Transverse colon (tissue), 4 donors: ENCODE measurements around the gene KRT1. TPM values are rescaled to one million over a fixed set of nuclear protein-coding genes. Genes with fewer than 3 reads are reported as not detected.

ENCODE experiments used
- DNase-seq: peaks from one replicate; pipeline ENCODE4 v3.0.0-alpha.2; 2019
- H3K27ac ChIP-seq, 4 donors: fragments of 200-600 bp; sonication (generic); 2 replicates each; pipeline ENCODE4 v1.5.1; 2016 to 2018; ENCODE audit warnings: inconsistent platforms in 4 of 4
- H3K27me3 ChIP-seq: fragments of 200-600 bp; sonication (generic); 2 replicates; pipeline ENCODE4 v1.5.1; 2017; ENCODE audit warnings: inconsistent platforms
- H3K36me3 ChIP-seq, 4 donors: fragments of 200-600 bp; sonication (generic); 2 replicates each; pipeline ENCODE4 v1.5.1; 2017 to 2019; ENCODE audit warnings: inconsistent platforms in 4 of 4
- H3K4me1 ChIP-seq, 4 donors: fragments of 200-600 bp; sonication (generic); 2 replicates each; pipeline ENCODE4 v1.5.1; 2017 to 2020; ENCODE audit warnings: inconsistent platforms in 4 of 4
- H3K4me3 ChIP-seq, 4 donors: fragments of 200-600 bp; sonication (generic); 1 replicate in 1 of 4; 2 replicates in 3 of 4; pipeline versions ENCODE4 v1.5.1 to v1.6.1; 2017 to 2019; ENCODE audit warnings: inconsistent platforms in 4 of 4
- H3K9me3 ChIP-seq, 2 donors: fragments of 200-600 bp; sonication (generic); 2 replicates each; pipeline ENCODE4 v1.5.1; 2017 to 2019; ENCODE audit warnings: inconsistent platforms in 2 of 2
- EP300 ChIP-seq: sonication (generic); formaldehyde crosslinking; IDR thresholded peaks from one replicate; pipeline ENCODE4 v1.6.1; 2017; ENCODE audit warnings: antibody characterized with exemption, low read depth
- POLR2A ChIP-seq: fragments of 450-650 bp; IDR thresholded peaks from one replicate; pipeline ENCODE4 v1.6.1; 2016; ENCODE audit warnings: antibody characterized with exemption, mild to moderate bottlenecking, moderate library complexity
- POLR2AphosphoS5 ChIP-seq, 3 donors: sonication (generic); formaldehyde crosslinking; IDR thresholded peaks; one replicate each; pipeline ENCODE4 v1.6.1; 2016; ENCODE audit warnings: antibody characterized with exemption in 3 of 3
- WGBS, 2 donors: methylation state at CpG; one replicate each; pipeline ENCODE4 v1.1.5; 2018; ENCODE audit warnings: low coverage in 1 of 2; 5-methylcytosine and 5-hydroxymethylcytosine counted together
- in situ Hi-C, 4 donors: fragments of 200-750 bp; cut with MboI; loops; one replicate each; pipeline versions ENCODE4 v1.15.0 to v1.15.1; 2017; ENCODE audit warnings: low sequenced_read_pairs in 3 of 4, low pct_ligation_motif_present in 1 of 4, low pct_unique_long_range_greater_than_20kb in 1 of 4
- intact Hi-C: fragments of 100-400 bp; cut with DNase I; formaldehyde crosslinking; loops from one replicate; pipeline ENCODE4 v1.15.1; 2023; ENCODE audit warnings: low total_unique reads
- total RNA-seq, 4 donors: library from RNA; depleted of rRNA; stranded (reverse); fragments of >200 nt; gene quantifications; one replicate each; pipeline ENCODE4 v1.1.0, GENCODE V29; 2016
- TF ChIP-seq, protein P1 (sequence below), 5 experiments: fragments of 200-600 bp in 3 of 5; fragments of 450-650 bp in 2 of 5; sonication (generic) in 3 of 5; IDR thresholded peaks; 1 replicate in 2 of 5; 2 replicates in 3 of 5; pipeline ENCODE4 v1.5.1; 2016 to 2017; ENCODE audit warnings: antibody characterized with exemption in 5 of 5, inconsistent platforms in 3 of 5, mild to moderate bottlenecking in 2 of 5, moderate library complexity in 1 of 5

The KRT1 gene
- total RNA-seq, 4 donors from 2014 or later, result not detected

DNA sequence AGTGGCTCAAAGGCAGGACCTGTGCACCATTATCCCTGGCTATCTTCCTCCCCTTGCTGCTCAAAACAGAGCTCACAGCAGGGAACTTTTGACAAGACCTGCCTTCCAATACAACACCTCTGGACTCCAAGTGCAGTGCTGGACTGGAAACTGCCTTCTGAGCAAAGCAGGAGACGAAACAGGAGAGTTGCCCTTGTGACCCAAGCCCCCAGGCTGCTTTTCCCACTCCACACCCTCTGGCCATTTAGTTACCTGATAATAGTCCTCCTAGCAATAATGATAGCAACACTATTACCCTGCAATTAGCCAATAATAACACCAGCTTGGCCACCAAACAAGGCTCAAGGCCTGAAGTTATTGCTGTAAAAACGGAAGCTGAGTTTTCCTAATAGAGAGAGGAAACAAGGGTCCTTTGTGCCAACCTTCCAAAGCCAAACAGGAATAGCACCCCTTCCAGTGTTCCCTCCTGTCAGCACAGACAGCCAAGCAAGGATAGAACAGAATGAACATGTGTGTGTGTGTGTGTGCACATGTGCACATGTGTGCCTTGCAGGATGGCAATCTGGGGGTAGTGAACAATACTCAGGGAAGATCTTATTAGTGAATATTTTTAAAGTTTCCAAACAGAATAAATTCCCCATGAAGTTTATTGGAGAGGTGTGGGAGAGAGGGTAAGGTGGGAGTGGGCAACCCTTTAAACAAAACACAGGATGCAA, 52.7 kb downstream of the KRT1 start:
- no peak for DNase-seq
- in situ Hi-C loops, result no loop called here
- no peak overlapping the region for H3K4me3 ChIP-seq
- no peak overlapping the region for H3K27ac ChIP-seq
- TF ChIP-seq EP300, result no peak
- TF ChIP-seq, protein P1, sequence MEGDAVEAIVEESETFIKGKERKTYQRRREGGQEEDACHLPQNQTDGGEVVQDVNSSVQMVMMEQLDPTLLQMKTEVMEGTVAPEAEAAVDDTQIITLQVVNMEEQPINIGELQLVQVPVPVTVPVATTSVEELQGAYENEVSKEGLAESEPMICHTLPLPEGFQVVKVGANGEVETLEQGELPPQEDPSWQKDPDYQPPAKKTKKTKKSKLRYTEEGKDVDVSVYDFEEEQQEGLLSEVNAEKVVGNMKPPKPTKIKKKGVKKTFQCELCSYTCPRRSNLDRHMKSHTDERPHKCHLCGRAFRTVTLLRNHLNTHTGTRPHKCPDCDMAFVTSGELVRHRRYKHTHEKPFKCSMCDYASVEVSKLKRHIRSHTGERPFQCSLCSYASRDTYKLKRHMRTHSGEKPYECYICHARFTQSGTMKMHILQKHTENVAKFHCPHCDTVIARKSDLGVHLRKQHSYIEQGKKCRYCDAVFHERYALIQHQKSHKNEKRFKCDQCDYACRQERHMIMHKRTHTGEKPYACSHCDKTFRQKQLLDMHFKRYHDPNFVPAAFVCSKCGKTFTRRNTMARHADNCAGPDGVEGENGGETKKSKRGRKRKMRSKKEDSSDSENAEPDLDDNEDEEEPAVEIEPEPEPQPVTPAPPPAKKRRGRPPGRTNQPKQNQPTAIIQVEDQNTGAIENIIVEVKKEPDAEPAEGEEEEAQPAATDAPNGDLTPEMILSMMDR (IDR thresholded peaks at IDR 0.05), result no peak
- TF ChIP-seq POLR2AphosphoS5 (IDR thresholded peaks at IDR 0.05), result no peak
- no peak for TF ChIP-seq POLR2A
- intact Hi-C loops, result no loop called here
- no peaks in the 10 kb centered on the region for H3K4me1 ChIP-seq
- no peaks in the 10 kb centered on the region for H3K9me3 ChIP-seq
- no peaks in the 10 kb centered on the region for H3K36me3 ChIP-seq
- H3K27me3 ChIP-seq, result no peaks in the 10 kb centered on the region
- WGBS, 2 donors, result 69% methylated on average over 2 of the region's 2 CpGs; no CpG with 5 or more reads in 1 of the 2 donors

Other genes starting within 250 kb of the KRT1 start
- gene KRT75, start 246.0 kb downstream of the KRT1 start, total RNA-seq, result not detected
- not detected for gene KRT6B, start 228.3 kb downstream of the KRT1 start, total RNA-seq
- 10 to 100 TPM in 1 of 4 donors, not detected in 3; 23.9 TPM for gene KRT6C, start 206.6 kb downstream of the KRT1 start, total RNA-seq
- not detected for gene KRT6A, start 187.2 kb downstream of the KRT1 start, total RNA-seq
- not detected for gene KRT5, start 160.0 kb downstream of the KRT1 start, total RNA-seq
- not detected for gene KRT71, start 127.3 kb downstream of the KRT1 start, total RNA-seq
- not detected for gene KRT74, start 106.6 kb downstream of the KRT1 start, total RNA-seq
- gene KRT72, start 78.9 kb downstream of the KRT1 start, total RNA-seq, result not detected
- gene KRT73, start 61.8 kb downstream of the KRT1 start, total RNA-seq, result not detected
- gene KRT2, start 28.2 kb downstream of the KRT1 start, total RNA-seq, result not detected
- not detected for gene KRT77, start 23.1 kb upstream of the KRT1 start, total RNA-seq
- gene KRT76, start 96.9 kb upstream of the KRT1 start, total RNA-seq, result not detected
- gene KRT3, start 115.7 kb upstream of the KRT1 start, total RNA-seq, result not detected
- not detected for gene KRT4, start 133.7 kb upstream of the KRT1 start, total RNA-seq
- not detected for gene KRT79, start 153.9 kb upstream of the KRT1 start, total RNA-seq
- gene KRT78, start 168.6 kb upstream of the KRT1 start, total RNA-seq, result not detected
- 1,000 to 10,000 TPM; 1,016 to 3,505 (median 2,245) TPM for gene KRT8, start 224.7 kb upstream of the KRT1 start, total RNA-seq